Measurements from ENCODE around the gene TOMM34.

The TOMM34 gene

DNA sequence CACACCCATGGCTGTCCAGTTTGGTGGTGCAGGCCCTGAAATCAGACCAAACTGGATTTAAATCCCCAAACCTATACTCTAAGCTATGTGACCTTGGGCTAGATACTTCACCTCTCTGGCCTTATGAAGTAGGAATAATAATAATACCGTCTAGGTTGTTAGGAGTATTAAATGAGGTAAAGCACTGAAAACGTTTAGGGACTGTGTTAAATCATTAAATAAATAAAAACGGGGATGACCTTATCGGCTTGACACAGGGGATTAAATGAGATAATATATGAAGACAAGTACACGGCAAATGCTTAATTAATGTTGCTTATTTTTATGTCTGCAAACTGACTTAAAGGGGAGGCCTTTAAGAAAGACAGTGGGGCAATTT is 5.4 kb upstream of the TOMM34 start:
- no peak for DNase-seq (ENCODE audit: extremely low spot score)
- CTCF ChIA-PET, result interaction anchor here (1.6 to 2.9 kb wide), 6 partner anchors 13 to 130 kb away, joined by 3 to 11 read pairs (median 5); no protein-coding TSS in a partner anchor
- TF ChIP-seq CTCF (IDR thresholded peaks at IDR 0.05; ENCODE audit: control extremely low read depth, extremely low read depth, low read depth, missing control alignments), result no peak
- POLR2A ChIA-PET, result no interaction called here

- ChIA-PET CTCF (interaction anchor here (1.5 kb wide), 2 partner anchors 12 to 14 kb away, joined by 3 to 9 read pairs; no protein-coding TSS in a partner anchor), POLR2A (no interaction called here)
- DNase-seq (ENCODE audit: extremely low spot score), result no peak
- no peak for TF ChIP-seq CTCF (IDR thresholded peaks at IDR 0.05; ENCODE audit: control extremely low read depth, extremely low read depth, low read depth, missing control alignments)
These were observed 3.4 kb upstream of the TOMM34 start for GRCh38 chr20:44963325-44964215.

- no peak for DNase-seq (ENCODE audit: extremely low spot score)
- ChIA-PET POLR2A (interaction anchor here (0.7 kb wide), 1 partner anchor 92 kb away, joined by 6 read pairs; no protein-coding TSS in a partner anchor), CTCF (interaction anchor here (0.8 to 1.5 kb wide), 3 partner anchors 11 to 26 kb away, joined by 3 to 9 read pairs (median 3); no protein-coding TSS in a partner anchor)
- TF ChIP-seq CTCF (IDR thresholded peaks at IDR 0.05; ENCODE audit: control extremely low read depth, extremely low read depth, low read depth, missing control alignments), result no peak
These were observed 2.3 kb upstream of the TOMM34 start for GRCh38 chr20:44962483-44962882.

DNA sequence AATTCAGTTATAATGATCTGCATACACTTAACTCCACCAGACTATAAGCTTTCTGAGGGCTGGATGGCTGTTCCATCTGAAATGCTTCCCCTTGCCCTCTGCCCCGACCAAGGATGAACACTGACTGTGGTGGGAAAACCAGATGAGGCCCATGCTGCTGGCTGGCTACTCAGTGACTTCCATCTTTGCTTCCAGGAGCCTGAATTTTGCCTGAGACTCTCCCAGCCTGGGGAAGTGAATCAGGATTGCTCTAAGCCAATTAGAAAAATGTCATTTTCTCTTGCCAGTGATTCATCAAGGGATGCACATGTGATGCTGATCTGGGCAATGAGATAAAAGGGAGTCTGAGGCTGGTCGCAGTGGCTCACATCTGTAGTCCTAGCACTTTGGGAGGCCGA is 1.7 kb upstream of the TOMM34 start:
- TF ChIP-seq CTCF (IDR thresholded peaks at IDR 0.05; ENCODE audit: control extremely low read depth, extremely low read depth, low read depth, missing control alignments), result no peak
- ChIA-PET CTCF (interaction anchor here (0.8 kb wide), 1 partner anchor 26 kb away, joined by 3 read pairs; no protein-coding TSS in a partner anchor), POLR2A (no interaction called here)
- no peak for DNase-seq (ENCODE audit: extremely low spot score)

GRCh38 chr20:44961011-44961869 is 1.0 kb upstream of the TOMM34 start:
- DNase-seq (ENCODE audit: extremely low spot score), result no peak
- ChIA-PET CTCF (interaction anchor here (1.1 to 2.3 kb wide), 5 partner anchors 13 to 135 kb away, joined by 3 to 7 read pairs (median 4); no protein-coding TSS in a partner anchor), POLR2A (no interaction called here)
- no peak for TF ChIP-seq CTCF (IDR thresholded peaks at IDR 0.05; ENCODE audit: control extremely low read depth, extremely low read depth, low read depth, missing control alignments)

DNA sequence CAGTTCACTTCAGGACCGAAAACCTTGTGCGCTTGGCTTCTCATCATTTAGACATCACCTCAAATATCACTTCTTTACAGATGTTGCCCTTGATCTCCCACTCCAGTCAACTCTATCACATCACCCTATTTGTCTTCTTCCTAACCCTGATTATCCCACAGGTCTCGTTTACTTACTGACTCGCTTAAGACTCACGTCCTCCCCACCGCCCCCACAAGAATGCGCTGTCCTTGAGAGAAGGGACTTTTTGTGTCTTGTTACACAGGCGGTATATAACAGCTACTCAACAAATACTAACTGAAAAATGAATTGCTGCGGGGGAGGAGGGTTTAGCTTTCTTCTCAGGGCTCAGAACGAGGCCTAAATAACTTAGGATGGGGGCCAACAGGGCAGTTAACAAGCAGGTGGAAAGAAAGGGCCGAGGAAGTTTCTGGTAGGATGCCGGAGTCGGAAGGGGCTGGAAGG is 527 bp downstream of the TOMM34 start:
- POLR2A ChIA-PET, result interaction anchor here (1.2 kb wide), 1 partner anchor 12 kb away, joined by 5 read pairs; no protein-coding TSS in a partner anchor

More for the DNA sequence above, 527 bp downstream of the TOMM34 start:
- DNase-seq (ENCODE audit: extremely low spot score), result peak; percentile 38
- CTCF ChIA-PET, result interaction anchor here (0.8 to 2.3 kb wide), 9 partner anchors 10 to 136 kb away, joined by 3 to 7 read pairs (median 4); no protein-coding TSS in a partner anchor
- TF ChIP-seq CTCF (IDR thresholded peaks at IDR 0.05; ENCODE audit: control extremely low read depth, extremely low read depth, low read depth, missing control alignments), result no peak

Data from GM10248 (cell line).